ENCODE data around the gene CACNB4. TPM values are rescaled to one million over a fixed set of nuclear protein-coding genes. Genes with fewer than 3 reads are reported as not detected.

The CACNB4 gene
- total RNA-seq, 1 experiment from 2014 or later, result 2.0 TPM

GRCh38 chr2:151887164-151887563, 211.7 kb downstream of the CACNB4 start:
- BruUV-seq (replicated peaks), result no TSS peak
- Histone ChIP-seq H3K27me3 (ENCODE audit: insufficient read depth, low read length) (no peaks in the 10 kb centered on the region), H3K9me2 (ENCODE audit: insufficient read depth) (no peaks in the 10 kb centered on the region), H4K20me1 (ENCODE audit: insufficient read depth) (no peaks in the 10 kb centered on the region), H3K27ac (ENCODE audit: low read depth, low read length) (no peak overlapping the region), H3K4me1 (ENCODE audit: control insufficient read depth in 1 of 2, insufficient read depth in 2 of 2, low read length in 2 of 2) (no peaks in the 10 kb centered on the region), H3K9ac (ENCODE audit: low read length) (no peak overlapping the region), H3K4me3 (replicated peaks in 1 of 2; ENCODE audit: low read depth in 1 of 2, low read length in 2 of 2) (no peak overlapping the region), H3K79me2 (ENCODE audit: insufficient read depth, low read length) (no peaks in the 10 kb centered on the region), H3K9me3 (ENCODE audit: control insufficient read depth in 1 of 2, insufficient read depth in 1 of 2, low read depth in 1 of 2, low read length in 2 of 2) (no peaks in the 10 kb centered on the region), H2AFZ (ENCODE audit: low read depth, low read length, poor library complexity, severe bottlenecking) (no peak overlapping the region), H3K4me2 (ENCODE audit: low read length) (no peak overlapping the region), H3K36me3 (ENCODE audit: control insufficient read depth in 1 of 2, insufficient read depth in 2 of 2, low read length in 2 of 2) (no peaks in the 10 kb centered on the region)
- intact Hi-C loops (cut with micrococcal nuclease), result no loop called here
- DNase-seq (ENCODE audit: low read depth, low spot score) (no peak), ATAC-seq (no peak)
- no peak for TF ChIP-seq ZBTB33 (IDR thresholded peaks at IDR 0.05; ENCODE audit: extremely low read depth, insufficient replicate concordance, low read length)
- ChIA-PET CTCF (no interaction called here), RAD21 (ENCODE audit: low non-redundant PET in 1 of 2, low total read pairs in 2 of 2, uncharacterized antibody in 2 of 2, unreplicated experiment in 2 of 2) (no interaction called here), POLR2A (no interaction called here)

GRCh38 chr2:151886241-151886640, 212.6 kb downstream of the CACNB4 start:
- POLR2A ChIA-PET, result no interaction called here
- RAD21 ChIA-PET (ENCODE audit: low non-redundant PET in 1 of 2, low total read pairs in 2 of 2, uncharacterized antibody in 2 of 2, unreplicated experiment in 2 of 2), result no interaction called here
- TF ChIP-seq EZH2phosphoT487 (IDR thresholded peaks at IDR 0.05; ENCODE audit: borderline replicate concordance) (no peak), ATF3 (IDR thresholded peaks at IDR 0.05) (no peak), ZNF274 (IDR thresholded peaks at IDR 0.05; ENCODE audit: low read depth, low read length) (no peak), EGR1 (IDR thresholded peaks at IDR 0.05; ENCODE audit: low read depth) (no peak), FOSL1 (IDR thresholded peaks at IDR 0.05; ENCODE audit: low read depth) (no peak), REST (IDR thresholded peaks at IDR 0.05; ENCODE audit: low read depth) (no peak), CBX3 (IDR thresholded peaks at IDR 0.05; ENCODE audit: low read depth) (no peak), CTCF (IDR thresholded peaks at IDR 0.05 in 2 of 3, conservative IDR thresholded peaks at IDR 0.05 in 1 of 3; ENCODE audit: borderline replicate concordance in 1 of 3, insufficient read depth in 1 of 3, low read depth in 2 of 3, low read length in 2 of 3) (no peak), ELF1 (IDR thresholded peaks at IDR 0.05; ENCODE audit: borderline replicate concordance, low read depth) (no peak), RAD21 (IDR thresholded peaks at IDR 0.05; ENCODE audit: low read depth) (no peak), SIN3A (IDR thresholded peaks at IDR 0.05; ENCODE audit: low read depth) (no peak), JUND (IDR thresholded peaks at IDR 0.05) (no peak), SRF (IDR thresholded peaks at IDR 0.05; ENCODE audit: low read depth) (no peak), ZFX (IDR thresholded peaks at IDR 0.05) (no peak)
- H3K27ac ChIP-seq (ENCODE audit: low read depth, low read length), result no peak overlapping the region
- no TSS peak for BruUV-seq (replicated peaks)
- H3K27me3 ChIP-seq (ENCODE audit: insufficient read depth, low read length), result no peaks in the 10 kb centered on the region
- intact Hi-C loops (cut with micrococcal nuclease), result no loop called here
- DNase-seq (ENCODE audit: low read depth, low spot score) (no peak), ATAC-seq (no peak)
- H2AFZ ChIP-seq (ENCODE audit: low read depth, low read length, poor library complexity, severe bottlenecking), result no peak overlapping the region
- CTCF ChIA-PET, result no interaction called here
- no peaks in the 10 kb centered on the region for H3K79me2 ChIP-seq (ENCODE audit: insufficient read depth, low read length)
- H3K4me1 ChIP-seq (ENCODE audit: control insufficient read depth in 1 of 2, insufficient read depth in 2 of 2, low read length in 2 of 2), result no peaks in the 10 kb centered on the region
- no peak overlapping the region for H3K4me2 ChIP-seq (ENCODE audit: low read length)
- no peaks in the 10 kb centered on the region for H3K9me2 ChIP-seq (ENCODE audit: insufficient read depth)
- no peaks in the 10 kb centered on the region for H3K9me3 ChIP-seq (ENCODE audit: control insufficient read depth in 1 of 2, insufficient read depth in 1 of 2, low read depth in 1 of 2, low read length in 2 of 2)
- no peaks in the 10 kb centered on the region for H4K20me1 ChIP-seq (ENCODE audit: insufficient read depth)
- H3K36me3 ChIP-seq (ENCODE audit: control insufficient read depth in 1 of 2, insufficient read depth in 2 of 2, low read length in 2 of 2), result no peaks in the 10 kb centered on the region
- no peak overlapping the region for H3K9ac ChIP-seq (ENCODE audit: low read length)
- H3K4me3 ChIP-seq (replicated peaks in 1 of 2; ENCODE audit: low read depth in 1 of 2, low read length in 2 of 2), result no peak overlapping the region

All from HCT116 (cell line).